GM21825 (cell line): ENCODE data around the gene ARFIP1.
A peak's percentile ranks its signal among the peaks of the same experiment; 100 is the strongest.
"Not testable (repeated sequence)": the region's sequence is repeated elsewhere in the genome, so short reads cannot be mapped to it uniquely, and the experiment has no call there.

ENCODE experiments used
- ATAC-seq: cut with Tn5 transposase; IDR thresholded peaks from one replicate; pipeline ENCODE4 v1.9.1; 2021; ENCODE audit warnings: mild to moderate bottlenecking, moderate library complexity; ENCODE audit not compliant: unreplicated experiment

Gene ARFIP1

DNA sequence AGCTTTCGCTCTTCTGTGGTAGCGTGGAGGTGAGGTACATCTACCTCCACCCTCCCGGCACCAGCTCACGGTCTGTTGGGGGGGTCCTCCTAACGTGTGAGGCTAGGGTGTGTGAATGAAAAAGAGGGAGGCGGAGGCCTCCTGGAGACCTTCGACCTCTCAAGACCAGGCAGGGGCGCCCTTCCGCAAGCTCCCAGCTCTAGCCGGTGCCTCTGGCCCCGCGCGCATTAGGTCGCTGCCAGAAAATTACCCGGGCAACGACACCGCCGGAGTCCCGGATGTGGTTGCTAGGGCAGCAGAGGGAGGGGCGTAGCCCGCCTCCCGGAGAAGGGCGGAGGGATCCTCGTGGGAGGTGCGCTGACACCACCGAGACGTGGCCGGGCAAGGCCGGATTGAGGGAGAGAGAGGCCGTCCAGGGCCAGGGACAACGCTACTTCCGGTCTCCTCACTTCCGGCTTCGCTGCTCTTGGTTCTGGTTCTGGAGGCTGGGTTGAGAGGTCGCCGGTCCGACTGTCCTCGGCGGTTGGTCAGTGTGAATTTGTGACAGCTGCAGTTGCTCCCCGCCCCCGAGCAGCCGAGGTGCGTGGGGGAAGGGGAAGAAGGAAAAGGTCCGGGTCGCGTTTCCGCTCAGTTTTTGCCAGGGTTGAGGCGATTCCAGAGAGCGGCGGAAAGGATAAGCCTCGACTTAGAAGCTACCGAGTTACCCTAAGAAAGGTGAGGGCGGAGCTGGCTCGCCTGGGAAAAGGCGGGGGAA is at the start of gene ARFIP1, which contains the start of gene TIGD4:
Gene ARFIP1 (plus strand): TSS at position 442 of the 754 bp plus-strand sequence. CDS start 49,680 bp downstream, outside the sequence.
Gene TIGD4 (minus strand): TSS at position 218 of the 754 bp plus-strand sequence. CDS start 8,726 bp downstream, outside the sequence.
- ATAC-seq, result peak; percentile 92

GRCh38 chr4:152731997-152732396 is 47.8 kb upstream of the ARFIP1 start:
- no peak for ATAC-seq

- ATAC-seq, result no peak
Observed at GRCh38 chr4:152734015-152734698, 45.6 kb upstream of the ARFIP1 start.

DNA sequence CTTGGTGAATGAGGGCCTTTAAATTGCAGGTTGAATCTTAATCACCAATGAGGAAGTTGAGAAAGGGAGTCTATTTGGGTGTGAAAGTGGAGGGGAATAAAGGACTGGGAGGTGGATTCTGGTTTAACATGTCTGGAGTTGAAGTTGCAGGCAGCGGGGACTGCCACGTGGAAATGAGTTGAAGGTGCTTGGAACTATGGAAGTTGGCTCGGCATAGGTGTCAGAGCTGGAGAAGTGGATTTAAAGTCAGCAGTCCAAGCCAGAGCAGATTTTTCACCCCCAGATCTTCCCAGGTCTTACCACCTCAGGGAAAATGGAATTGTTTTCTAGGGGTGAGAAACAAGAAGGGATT is 45.1 kb upstream of the ARFIP1 start:
- ATAC-seq, result no peak

DNA sequence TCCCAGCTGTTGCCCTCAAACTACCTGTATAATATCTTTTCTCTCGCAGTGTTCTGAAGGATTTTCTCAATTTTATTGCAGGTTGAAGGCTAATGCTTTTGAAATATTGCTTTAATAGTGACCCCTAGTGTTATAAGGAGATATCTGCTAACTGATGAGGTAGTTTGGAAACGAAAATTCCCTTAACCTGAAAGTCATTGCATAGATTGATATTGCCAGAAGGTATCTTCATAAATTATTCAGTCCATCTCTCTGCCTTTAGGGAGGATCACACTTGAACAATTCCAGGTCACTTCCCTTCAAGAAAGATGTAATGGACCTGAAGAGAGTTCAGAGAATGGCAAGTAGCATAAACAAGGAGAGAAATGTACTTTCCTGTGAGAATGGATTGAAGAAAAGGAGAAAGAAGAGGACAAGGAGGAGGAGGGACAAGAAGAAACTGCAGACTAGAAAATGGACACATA is 44.3 kb upstream of the ARFIP1 start:
- ATAC-seq, result no peak

DNA sequence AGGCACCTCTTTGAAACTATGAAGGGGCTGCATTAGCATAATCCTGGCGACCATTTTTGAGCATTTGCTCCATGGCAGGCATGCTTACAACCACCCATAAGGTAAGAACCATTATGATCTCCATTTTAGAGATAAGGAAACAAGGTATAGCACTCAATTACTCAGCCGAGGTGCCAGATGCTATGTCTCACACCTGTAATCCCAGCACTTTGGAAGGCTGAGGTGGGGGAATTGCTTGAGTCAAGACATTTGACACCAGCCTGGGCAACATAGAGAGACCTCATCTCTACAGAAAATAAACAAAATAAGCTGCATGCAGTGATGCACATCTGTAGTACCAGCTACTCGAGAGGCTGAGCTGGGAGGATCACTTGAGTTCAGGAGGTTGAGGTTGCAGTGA is 43.8 kb upstream of the ARFIP1 start:
- no peak for ATAC-seq

DNA sequence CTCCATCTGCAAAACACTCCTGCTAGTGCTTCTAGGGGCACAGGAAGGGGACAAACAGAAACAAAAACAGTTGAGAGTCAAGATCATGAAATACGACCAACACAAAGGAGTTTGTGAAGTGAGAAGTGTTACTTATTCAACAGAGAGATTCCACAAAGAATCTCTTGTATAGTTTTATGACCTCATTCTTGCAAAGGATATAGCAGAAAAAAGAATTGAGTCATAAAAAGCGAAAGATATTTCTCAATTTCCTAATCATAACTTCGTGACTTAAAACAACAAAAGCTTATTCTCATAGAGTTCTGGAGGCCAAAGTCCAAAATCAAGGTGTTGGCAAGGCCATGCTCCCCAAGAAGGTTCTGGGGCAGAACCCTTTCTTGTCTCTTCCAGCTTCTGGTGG is 40.9 kb upstream of the ARFIP1 start:
- ATAC-seq, result no peak

GRCh38 chr4:152747444-152747843 is 32.3 kb upstream of the ARFIP1 start:
- no peak for ATAC-seq

DNA sequence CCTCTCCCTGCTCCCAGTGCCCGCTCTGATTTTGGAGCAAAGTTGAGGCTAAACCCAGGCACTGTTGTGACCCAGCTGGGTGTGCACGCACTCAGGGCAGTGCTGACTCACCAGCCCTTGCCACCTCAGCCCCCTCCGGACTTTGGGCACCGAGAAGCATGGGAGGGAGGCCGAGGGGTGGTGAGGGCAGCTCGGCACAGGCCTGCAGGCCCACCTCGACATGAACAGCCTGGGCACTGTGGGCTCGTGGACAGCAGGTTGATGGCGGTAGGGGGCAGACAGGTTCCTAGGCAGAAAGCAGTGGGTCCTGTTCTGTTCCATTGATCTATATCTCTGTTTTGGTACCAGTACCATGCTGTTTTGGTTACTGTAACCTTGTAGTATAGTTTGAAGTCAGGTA is 31.1 kb upstream of the ARFIP1 start:
- no peak for ATAC-seq

DNA sequence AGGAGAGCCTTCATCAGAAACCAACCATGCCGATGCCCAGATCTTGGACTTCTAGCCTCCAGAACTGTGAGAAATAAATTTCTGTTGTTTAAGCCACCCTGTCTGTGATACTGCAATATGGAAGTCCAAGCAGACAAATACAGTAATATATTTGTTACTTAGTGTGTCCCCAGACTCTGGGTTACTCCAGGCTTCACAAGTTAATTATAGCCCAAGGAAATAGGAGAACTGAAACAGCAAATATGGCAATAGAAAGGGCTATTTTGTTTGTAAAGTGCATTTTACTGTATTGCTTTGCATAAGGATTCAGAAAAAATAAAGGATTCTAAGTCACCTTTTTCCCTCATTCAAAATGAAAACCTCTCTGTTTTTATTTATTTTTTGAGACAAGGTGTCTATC is 16.0 kb upstream of the ARFIP1 start:
- ATAC-seq, result no peak

GRCh38 chr4:152765069-152765737 is 14.6 kb upstream of the ARFIP1 start:
- ATAC-seq, result not testable (repeated sequence)

DNA sequence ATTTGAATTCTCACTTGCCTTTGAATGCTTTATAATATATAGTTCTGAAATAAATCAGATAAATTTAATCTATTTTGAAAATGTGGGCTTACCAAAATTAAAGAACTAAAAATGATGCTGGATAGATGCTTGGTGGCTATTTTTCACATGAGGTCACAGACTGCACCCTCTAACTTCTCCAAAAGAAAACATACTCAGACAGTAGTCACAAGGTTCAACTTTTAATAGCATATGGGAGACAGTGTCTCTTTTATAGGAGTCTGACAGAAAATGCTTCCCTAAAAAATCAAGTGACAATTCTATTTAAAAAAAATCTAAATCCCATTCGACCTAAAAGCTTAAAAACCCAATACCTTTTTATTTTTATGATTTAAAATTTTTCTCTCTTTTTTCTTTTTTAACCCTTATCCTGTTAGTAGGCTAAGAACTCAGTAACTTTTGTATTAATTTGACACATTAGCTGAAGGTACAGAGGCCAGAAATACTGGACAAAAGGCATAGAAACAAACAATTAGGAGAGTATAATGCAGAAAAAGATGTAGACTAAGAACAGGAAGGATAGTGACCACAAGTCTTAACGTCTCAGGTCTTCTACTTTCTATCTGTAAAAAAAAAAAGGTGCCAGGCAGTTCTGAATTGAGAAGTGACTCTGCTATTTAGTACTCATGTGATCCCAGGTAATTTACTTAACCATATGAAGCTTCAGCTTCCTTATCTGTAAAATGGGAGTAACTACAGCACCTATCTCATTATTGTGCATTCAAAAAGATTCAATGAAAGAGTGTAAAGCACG is 7.8 kb upstream of the ARFIP1 start:
- peak; percentile 88 for ATAC-seq

- no peak for ATAC-seq
Observed at GRCh38 chr4:152773339-152773738, 6.4 kb upstream of the ARFIP1 start.

DNA sequence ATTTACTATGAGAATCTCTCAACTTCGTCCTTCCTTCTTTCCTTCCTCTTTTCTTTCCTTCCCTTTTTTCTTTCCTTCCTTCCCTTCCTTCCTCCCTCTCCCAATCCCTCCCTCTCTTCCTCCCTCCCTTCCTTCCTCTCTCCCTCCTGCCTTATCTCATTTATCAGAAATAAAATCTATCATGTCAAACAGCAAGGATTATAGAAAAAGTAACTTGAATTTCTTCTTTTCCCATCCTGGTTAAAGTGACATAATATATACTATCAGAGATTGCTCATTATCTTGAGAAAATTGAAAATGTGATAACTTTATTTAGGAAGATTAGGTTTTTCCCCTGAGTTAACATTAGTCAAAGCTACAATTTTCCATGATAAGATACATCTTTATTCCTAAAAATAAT is 5.8 kb upstream of the ARFIP1 start:
- ATAC-seq, result no peak

- ATAC-seq, result no peak
Observed at GRCh38 chr4:152776352-152776751, 3.4 kb upstream of the ARFIP1 start.

GRCh38 chr4:152777488-152777887 is 2.3 kb upstream of the ARFIP1 start:
- no peak for ATAC-seq

- ATAC-seq, result no peak
Observed at GRCh38 chr4:152778656-152779512, 870 bp upstream of the ARFIP1 start.

- no peak for ATAC-seq
Observed at GRCh38 chr4:152780267-152780778, 569 bp downstream of the ARFIP1 start.

DNA sequence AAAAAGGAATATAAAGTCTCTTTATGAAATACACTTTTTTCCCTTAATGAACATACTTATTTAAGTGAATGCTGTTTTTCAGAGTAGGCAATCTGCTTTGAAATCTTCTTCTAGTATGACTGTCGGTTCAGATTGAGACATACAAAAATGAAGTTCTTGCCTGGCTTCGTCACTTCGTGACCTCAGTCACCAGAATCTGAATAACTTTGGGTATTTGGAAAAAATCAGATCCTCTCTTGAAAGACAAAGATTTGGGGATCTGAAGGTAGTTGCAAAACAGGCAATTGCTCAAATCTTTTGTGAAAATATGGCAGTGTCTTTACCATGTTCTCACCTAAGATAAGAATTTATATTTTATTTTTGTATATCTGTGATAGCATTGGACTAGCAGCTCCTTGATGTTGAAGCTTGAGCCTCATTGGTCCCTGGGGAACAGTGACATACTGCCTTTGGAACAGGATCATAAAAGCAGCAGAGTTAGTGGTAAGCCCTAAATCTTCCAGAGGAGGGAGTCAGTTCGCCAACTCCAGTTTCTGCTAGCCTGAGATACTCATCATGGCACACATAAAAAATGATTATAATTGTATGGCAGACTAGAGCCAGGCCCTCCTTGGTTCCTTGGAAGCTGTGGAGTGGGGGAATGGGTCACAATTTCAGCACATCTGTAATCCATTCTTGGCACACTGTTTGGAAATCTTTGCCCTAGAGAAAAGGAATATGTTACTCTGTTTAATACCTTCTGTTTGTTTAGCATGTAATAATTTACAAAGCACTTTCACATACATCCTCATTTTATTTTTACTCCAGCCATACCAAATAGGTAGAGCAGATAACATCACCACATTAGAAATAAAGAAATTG is 5.0 kb downstream of the ARFIP1 start:
- no peak for ATAC-seq
